Muscle of arm (tissue), 12 donors: ENCODE results near the gene ZNF804B. TPM values are rescaled to one million over a fixed set of nuclear protein-coding genes. Genes with fewer than 3 reads are reported as not detected.
"Not testable (repeated sequence)": the region's sequence is repeated elsewhere in the genome, so short reads cannot be mapped to it uniquely, and the experiment has no call there.

Source experiments
- DNase-seq: peaks from one replicate; pipeline ENCODE4 v3.0.0-alpha.2; 2013
- polyA plus RNA-seq, 12 donors: library from polyadenylated mRNA; unstranded; fragments of 120-200 nt; gene quantifications; one replicate each; pipeline ENCODE4 v1.2.1, GENCODE V29; 2013; ENCODE audit not compliant: insufficient read length in 12 of 12

The ZNF804B gene
- polyA plus RNA-seq, 12 donors = 0.04 to 0.33 (median 0.05) TPM; not detected in 9

- no peak for DNase-seq
Measured at GRCh38 chr7:89085580-89085979, 326.1 kb downstream of the ZNF804B start.

- no peak for DNase-seq
Measured at GRCh38 chr7:89091550-89091949, 332.1 kb downstream of the ZNF804B start.

GRCh38 chr7:89094269-89094668 is 334.8 kb downstream of the ZNF804B start:
- DNase-seq = no peak

- DNase-seq = no peak
Measured at GRCh38 chr7:89103564-89103963, 344.1 kb downstream of the ZNF804B start.

GRCh38 chr7:89104748-89105685 is 345.5 kb downstream of the ZNF804B start:
- no peak for DNase-seq

- no peak for DNase-seq
Measured at GRCh38 chr7:89123871-89124270, 364.4 kb downstream of the ZNF804B start.

- no peak for DNase-seq
Measured at GRCh38 chr7:89129600-89130375, 370.3 kb downstream of the ZNF804B start.

- no peak for DNase-seq
Measured at GRCh38 chr7:89133357-89133756, 373.9 kb downstream of the ZNF804B start.

- no peak for DNase-seq
Measured at GRCh38 chr7:89133819-89134218, 374.3 kb downstream of the ZNF804B start.

- peak; percentile 0 for DNase-seq
Measured at GRCh38 chr7:89145801-89146200, 386.3 kb downstream of the ZNF804B start.

- no peak for DNase-seq
Measured at GRCh38 chr7:89160107-89160506, 400.6 kb downstream of the ZNF804B start.

GRCh38 chr7:89165421-89165820 is 405.9 kb downstream of the ZNF804B start:
- DNase-seq = no peak

GRCh38 chr7:89170628-89171027 is 411.1 kb downstream of the ZNF804B start:
- no peak for DNase-seq

GRCh38 chr7:89182116-89182515 is 422.6 kb downstream of the ZNF804B start:
- no peak for DNase-seq

- DNase-seq = peak; percentile 12
Measured at GRCh38 chr7:89183712-89184111, 424.2 kb downstream of the ZNF804B start.

- DNase-seq = no peak
Measured at GRCh38 chr7:89200758-89201157, 441.3 kb downstream of the ZNF804B start.

GRCh38 chr7:89223900-89224395 is 464.4 kb downstream of the ZNF804B start:
- DNase-seq = no peak

- not testable (repeated sequence) for DNase-seq
Measured at GRCh38 chr7:89228688-89229171, 469.2 kb downstream of the ZNF804B start.

GRCh38 chr7:89238156-89238555 is 478.7 kb downstream of the ZNF804B start:
- no peak for DNase-seq

- no peak for DNase-seq
Measured at GRCh38 chr7:89246196-89246595, 486.7 kb downstream of the ZNF804B start.

GRCh38 chr7:89247207-89247606 is 487.7 kb downstream of the ZNF804B start:
- no peak for DNase-seq

- DNase-seq = no peak
Measured at GRCh38 chr7:89259085-89259484, 499.6 kb downstream of the ZNF804B start.
